GM21447 (cell line): ENCODE measurements around the gene GYPE.
"Not testable (repeated sequence)": the region's sequence is repeated elsewhere in the genome, so short reads cannot be mapped to it uniquely, and the experiment has no call there.

ENCODE experiments used
- ATAC-seq: cut with Tn5 transposase; IDR thresholded peaks from one replicate; pipeline ENCODE4 v1.9.1; 2021; ENCODE audit not compliant: unreplicated experiment

Gene GYPE

GRCh38 chr4:143870523-143871268, 34.7 kb downstream of the GYPE start:
- ATAC-seq: not testable (repeated sequence)

- not testable (repeated sequence) for ATAC-seq
Measured at GRCh38 chr4:143869925-143870324, 35.4 kb downstream of the GYPE start.

DNA sequence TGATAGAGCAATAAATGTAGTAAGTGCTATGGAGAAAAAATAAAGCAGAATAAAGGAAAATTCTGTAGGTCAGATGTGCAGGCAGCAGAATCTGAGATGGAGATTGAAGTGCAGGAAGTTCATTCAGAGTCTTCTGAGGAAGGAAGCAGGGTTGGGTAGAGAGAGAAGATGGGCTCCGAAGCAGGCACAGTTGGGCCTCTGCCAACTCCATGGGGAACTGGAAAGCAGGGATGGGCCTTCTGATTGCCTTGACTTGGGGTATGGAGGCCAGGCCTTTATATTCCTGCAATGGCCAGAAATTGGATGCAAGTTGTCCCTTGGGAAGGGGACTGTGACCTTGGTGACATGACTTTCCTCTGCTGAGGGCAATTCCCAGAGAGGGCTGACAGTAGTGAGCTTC, 42.6 kb downstream of the GYPE start:
- ATAC-seq: not testable (repeated sequence)

DNA sequence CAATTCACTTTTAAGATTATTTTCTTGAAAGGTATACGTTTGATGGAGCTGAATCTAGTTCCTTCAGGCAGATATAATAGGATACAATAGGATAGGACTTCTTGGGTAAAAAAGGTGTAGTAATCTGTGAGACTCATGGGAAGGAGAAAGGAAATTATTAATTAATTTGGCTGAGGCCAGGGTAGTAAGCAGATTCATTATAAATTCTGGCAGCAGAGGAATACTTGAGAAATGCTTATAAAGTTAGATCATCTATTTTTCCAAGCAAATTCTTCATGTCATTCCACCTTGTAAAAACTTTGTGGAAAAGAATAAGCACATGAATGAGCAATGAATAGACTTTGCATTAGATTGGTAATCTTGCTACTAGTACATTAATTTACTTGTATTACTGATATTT, 46.9 kb downstream of the GYPE start:
- ATAC-seq: no peak

- ATAC-seq: not testable (repeated sequence)
Measured at GRCh38 chr4:143857391-143858336, 47.7 kb downstream of the GYPE start.

DNA sequence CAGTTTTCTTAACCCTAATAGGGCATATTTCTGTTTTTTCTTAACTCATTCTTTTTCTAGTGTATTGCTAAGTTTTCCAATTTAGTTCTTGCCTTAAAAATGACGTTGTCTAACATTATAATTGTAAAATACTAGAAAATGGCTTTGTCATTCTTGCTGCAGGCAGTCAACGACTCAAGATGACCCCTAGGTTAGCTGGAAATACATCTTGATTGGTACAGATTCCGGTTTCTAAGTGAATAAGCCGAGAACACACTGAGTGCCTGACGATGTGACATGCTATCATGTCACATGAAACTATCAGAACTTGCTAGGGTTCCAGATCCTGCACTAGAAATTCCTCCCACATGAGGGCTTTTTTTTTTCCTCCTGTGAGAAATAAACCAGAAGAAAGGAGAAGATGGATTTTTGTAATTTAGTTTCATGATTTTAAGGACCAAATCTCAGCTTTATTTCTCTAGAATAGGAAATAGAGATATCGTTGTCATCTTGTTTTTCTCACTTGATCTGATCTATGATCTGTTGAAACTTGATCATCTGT, 49.3 kb downstream of the GYPE start:
- not testable (repeated sequence) for ATAC-seq

DNA sequence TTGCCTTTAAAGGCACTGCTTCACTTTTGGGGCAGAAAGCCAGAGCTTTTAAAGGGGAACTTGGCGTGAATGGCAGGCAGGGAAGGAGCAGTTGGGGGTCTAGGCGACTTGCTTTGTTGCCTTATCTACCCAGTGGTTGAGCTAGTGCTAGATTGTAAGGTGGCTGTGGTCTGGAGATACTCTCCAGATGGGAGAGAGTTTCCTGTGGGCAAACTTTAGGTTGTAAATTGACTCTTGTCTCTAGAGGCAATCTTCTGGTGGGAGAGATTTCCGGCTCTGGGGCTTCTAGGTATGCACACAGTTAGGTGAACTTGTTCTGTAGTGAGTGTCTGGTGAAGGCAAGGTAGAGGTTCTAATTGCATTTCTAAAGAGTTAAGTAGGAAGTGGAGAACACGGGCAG, 50.7 kb downstream of the GYPE start:
- not testable (repeated sequence) for ATAC-seq

DNA sequence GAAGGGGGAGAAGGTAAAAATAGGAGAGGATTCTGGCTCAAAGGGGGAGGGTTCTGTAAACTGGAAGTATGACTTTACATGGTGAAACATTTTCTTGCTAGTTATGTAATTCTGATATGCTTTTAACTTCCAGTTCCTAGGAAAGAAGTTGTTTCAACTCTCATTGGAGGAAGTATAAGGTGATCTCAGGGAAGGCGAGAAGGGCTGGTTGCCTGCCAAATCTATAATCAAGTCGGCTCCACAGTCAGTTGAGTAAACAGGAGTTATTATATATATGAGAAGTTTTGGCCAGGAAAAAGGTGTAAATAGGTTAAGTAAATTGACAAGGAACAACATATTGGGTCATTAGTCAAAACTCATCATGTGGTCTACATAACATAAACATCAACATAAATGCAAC, 56.1 kb downstream of the GYPE start:
- ATAC-seq: not testable (repeated sequence)

DNA sequence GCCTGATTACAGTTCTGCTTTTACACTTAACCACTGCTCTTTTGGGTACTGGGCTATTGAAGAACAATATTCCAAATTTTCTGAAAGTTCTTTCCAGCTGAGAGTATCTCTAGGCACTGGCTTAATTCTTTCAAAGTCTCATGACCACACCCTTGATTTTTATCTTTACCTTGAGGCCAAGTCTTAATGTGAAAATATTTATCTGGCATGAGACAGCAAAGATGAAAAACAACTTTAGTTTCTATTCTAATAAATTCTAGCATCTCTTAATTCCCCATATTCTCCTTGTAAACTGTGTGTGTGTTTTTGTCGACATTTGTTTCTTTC, 61.9 kb downstream of the GYPE start:
- ATAC-seq: not testable (repeated sequence)

DNA sequence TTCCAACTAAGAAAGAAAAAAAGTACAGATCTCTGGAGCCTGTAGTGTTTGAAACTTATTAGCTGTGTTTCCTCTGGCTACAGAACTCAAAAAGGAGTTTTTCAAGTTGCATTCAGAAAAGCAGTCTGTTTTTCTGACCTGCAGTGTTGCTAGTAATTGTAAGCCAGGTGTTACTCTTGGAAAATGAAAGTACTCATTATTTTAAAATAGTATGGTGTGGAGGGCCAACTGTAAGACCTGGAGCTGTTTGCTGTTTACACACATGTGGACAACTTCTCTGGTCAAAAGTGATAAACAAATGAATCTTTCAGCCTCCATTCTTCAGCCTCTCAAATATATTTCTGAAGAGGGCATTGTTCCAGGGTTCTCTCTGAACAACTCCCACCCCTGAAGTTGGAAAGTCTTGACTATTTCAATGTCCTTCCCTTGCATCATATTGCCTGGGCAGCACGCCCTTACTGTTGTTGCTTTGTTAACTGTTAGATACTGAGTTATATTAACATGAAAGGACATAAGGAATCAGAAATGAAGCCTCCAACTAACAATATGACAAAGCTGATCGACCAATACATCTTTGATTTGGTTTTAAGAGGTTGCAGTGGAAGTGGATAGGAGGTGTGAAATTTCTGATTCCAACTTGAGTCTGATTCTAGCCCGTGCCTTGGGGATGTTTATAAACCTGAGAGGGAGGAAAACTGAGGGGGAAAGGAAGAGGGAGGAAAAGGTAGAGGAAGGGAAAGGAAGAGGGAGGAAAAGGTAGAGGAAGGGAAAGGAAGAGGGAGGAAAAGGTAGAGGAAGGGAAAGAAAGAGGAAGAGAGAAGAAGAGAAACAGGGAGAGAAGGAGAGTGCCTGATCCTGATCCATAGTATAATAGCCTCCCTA, 62.5 kb downstream of the GYPE start:
- ATAC-seq: not testable (repeated sequence)

GRCh38 chr4:143839413-143839812, 65.9 kb downstream of the GYPE start:
- ATAC-seq: not testable (repeated sequence)

DNA sequence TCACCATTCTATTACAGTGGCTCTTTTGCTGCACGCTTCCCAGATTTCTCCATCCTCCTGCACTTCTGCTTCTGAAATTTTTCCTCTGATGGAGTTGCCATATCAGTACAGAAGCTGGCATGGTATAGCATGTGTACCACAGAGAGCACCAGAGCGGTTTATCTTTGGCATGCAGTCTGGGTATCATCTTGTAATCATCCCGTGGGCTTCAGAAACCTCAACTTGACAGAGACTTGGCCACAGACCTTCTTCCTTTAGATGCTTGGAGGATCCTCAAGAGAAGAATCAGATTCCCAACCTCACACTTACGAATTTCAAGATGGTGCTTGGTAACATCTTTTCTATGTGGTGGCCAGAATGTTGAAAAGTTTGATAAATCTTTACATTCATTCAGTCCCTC, 71.2 kb downstream of the GYPE start:
- not testable (repeated sequence) for ATAC-seq

GRCh38 chr4:143833676-143834075, 71.7 kb downstream of the GYPE start:
- ATAC-seq: not testable (repeated sequence)

DNA sequence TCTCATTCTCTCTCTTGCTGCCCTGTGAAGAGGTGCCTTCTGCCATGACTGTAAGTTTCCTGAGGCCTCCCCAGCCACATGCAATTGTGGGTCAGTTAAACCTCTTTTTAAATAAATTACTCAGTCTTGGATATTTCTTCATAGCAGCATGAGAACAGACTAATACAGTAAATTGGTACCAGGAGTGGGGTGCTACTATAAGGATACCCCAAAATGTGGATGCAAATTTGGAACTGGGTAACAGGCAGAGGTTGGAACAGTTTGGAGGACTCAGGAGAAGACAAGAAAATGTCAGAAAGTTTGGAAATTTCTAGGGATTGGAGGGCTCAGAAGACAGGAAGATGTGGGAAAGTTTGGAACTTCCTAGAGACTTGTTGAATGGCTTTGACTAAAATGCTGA, 74.8 kb downstream of the GYPE start:
- ATAC-seq: not testable (repeated sequence)

GRCh38 chr4:143829239-143829620, 76.1 kb downstream of the GYPE start:
- ATAC-seq: not testable (repeated sequence)
